GM11168 (cell line): Measurements from ENCODE around the gene GRM4.

Experiments
- in situ Hi-C: fragments of 300-500 bp; cut with MboI; formaldehyde crosslinking; loops from one replicate; pipeline ENCODE4 v1.12.0; 2022; ENCODE audit warnings: low sequenced_read_pairs; ENCODE audit not compliant: unreplicated experiment

Gene GRM4

GRCh38 chr6:34067814-34068213 is 78.1 kb downstream of the GRM4 start:
- in situ Hi-C loops = no loop called here

- in situ Hi-C loops = no loop called here
Measured at GRCh38 chr6:34066772-34067770, 78.8 kb downstream of the GRM4 start.

DNA sequence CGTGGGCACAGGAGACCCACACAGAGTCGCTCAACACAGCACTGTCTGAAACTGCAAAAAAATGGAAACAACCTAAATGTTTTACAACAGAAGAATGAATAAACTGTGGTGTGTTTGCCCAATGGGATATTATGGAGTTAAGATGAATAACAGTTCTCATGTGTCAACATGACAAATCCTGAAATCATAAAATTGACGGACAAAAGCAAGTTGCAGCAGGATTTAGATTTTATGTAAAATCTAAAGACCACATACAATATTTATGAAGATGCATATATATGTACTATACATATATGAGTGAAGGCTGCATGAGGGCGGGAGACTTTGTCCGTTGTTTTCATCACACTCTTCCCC is 79.7 kb downstream of the GRM4 start:
- in situ Hi-C loops = no loop called here

GRCh38 chr6:34065466-34066217 is 80.2 kb downstream of the GRM4 start:
- in situ Hi-C loops = no loop called here

DNA sequence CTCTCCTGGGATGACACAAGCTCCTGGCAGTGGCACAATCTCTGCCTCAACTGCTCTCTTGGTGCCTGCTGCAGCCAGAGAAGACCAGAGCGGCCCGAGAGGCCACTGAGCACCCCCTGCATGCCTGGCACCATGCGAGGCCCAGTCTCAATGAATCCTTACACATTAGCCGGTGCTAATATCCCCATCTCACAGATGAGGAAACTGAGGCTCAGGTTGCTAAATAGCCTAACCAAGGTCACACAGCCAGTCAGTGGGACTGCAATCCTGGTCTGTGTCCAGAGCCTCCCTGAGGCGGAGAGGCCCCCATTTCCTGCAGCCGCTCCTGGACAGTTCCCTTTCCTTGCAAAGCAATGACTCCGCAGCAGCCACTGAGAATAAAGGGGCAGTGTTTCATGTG is 81.2 kb downstream of the GRM4 start:
- in situ Hi-C loops = no loop called here

GRCh38 chr6:34063651-34064050 is 82.2 kb downstream of the GRM4 start:
- in situ Hi-C loops = no loop called here

GRCh38 chr6:34062815-34063214 is 83.1 kb downstream of the GRM4 start:
- in situ Hi-C loops = no loop called here

DNA sequence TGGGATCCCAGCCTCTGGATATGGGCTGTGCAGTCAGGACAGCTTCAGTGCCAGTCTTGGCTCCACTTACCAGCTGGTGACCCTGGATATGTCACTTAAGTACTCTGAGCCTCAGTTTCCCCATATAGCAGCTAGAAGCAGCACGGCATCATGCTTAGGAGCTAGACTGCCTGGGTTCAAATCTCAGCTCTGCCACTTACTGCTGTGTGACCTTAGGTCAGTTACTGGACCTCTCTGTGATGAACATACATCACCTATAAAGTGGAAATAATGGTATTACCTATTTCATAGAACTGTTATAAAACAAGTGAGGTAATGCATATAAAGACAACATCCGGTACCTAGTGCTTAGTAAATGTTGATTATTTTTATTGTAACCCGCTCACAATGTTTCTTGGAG is 83.7 kb downstream of the GRM4 start:
- in situ Hi-C loops = no loop called here

- in situ Hi-C loops = no loop called here
Measured at GRCh38 chr6:34061348-34061747, 84.5 kb downstream of the GRM4 start.

DNA sequence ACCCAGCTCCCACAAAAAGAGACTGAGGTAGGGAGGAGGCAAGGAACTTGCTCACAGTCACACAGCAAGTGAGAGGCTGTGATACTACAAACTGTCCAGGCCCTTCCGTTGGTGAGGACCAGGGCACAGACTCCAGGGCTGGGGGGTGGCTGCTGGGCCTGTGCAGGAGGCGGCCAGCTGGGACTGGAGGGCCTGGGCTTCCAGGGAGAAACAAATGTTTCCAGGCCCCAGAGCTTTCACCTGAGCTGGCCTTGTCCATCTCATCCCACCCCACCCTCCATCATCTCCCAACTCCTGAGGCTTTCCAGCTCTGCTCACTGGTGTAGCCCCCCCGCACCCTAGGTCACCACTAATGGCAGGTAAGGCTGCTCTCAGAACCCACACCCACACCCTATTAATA is 86.0 kb downstream of the GRM4 start:
- in situ Hi-C loops = loop anchor here (10.0 kb wide), 1 partner anchor 95 kb away; no protein-coding TSS in a partner anchor

DNA sequence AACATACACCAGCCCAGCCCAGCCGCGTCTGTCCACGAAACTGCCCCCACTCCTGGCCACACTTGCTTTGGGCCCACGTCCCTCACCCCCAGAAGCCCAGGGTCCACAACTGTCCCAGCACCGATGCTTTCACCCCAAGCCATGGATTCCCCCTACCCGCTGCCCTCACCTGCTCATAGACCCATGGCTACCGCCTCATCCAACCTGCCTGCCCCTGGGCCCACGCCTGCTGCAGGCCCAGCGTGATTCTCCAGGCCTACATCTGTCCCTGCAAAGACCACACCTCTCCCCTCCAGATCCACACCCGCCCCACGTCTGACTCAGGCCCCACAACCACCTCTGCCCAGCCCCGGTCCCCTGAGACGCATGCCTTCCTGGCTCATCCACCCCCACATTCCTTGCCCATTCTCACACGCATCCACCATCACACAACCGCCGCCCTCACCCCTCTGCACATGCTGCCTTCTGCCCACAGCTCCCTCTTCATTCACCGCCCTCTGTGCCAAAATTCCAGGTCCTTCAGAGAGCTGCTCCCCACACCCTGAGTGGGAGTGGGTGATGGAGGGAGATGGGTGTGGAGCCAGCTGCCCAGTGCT is 86.7 kb downstream of the GRM4 start:
- in situ Hi-C loops = loop anchor here (10.0 kb wide), 1 partner anchor 96 kb away; no protein-coding TSS in a partner anchor

DNA sequence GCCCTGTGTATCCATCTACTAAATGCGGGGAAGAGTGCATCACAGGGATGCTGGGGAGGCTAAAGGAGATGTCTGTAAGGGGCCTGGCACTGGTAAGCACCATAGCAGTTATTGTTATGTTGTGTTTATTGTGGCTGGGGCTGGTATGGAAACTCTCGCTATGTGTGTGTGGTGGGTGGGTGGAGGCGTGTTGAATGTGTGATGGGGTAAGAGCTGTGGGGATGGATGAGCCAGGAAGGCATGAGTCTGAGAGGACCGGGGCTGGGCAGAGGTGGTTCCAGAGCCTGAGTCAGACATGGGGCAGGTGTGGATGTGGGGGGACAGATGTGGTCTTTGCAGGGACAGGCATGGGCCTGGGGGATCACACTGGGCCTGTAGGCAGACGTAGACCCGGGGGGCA is 88.1 kb downstream of the GRM4 start:
- in situ Hi-C loops = loop anchor here (10.0 kb wide), 1 partner anchor 97 kb away; no protein-coding TSS in a partner anchor

GRCh38 chr6:34057191-34057590 is 88.7 kb downstream of the GRM4 start:
- in situ Hi-C loops = loop anchor here (10.0 kb wide), 1 partner anchor 98 kb away; no protein-coding TSS in a partner anchor

DNA sequence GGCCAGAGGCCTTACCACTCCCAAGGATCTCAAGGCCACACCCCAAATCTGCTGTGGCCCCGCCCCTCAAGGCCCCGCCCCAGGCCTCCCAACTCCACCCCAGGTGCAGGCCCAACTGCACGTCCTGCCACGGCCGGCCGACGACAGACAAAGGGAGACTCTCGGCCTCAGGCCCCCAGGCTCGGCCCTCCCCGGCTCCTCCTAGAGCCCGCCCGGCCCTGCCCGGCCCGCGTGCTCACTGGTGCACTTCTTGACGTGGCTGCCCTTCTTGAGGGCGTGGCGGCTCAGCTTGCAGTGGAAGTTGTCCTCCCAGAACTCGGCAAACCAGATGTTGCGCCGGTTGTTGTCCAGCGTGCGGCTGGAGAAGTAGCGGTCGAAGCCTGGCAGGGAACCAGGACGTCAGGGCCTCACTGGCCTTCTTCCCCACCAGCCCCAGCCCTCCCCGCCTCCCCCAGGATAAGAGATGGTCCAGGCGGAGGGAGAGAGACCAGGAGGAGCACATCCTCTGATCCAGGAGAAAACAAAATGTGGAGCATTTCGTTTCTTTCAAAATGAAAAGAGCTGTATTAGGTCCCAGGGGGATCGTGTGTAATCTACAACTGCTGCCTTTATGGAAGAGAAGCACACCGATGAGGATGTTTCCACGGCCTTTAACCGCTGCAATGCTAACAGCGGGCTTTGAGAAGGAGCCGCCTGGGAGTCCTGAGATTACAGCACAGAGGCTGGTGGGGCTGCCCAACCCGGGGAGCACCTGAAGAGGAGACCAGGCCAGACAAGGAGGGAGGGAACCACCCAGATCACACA is 89.4 kb downstream of the GRM4 start:
- in situ Hi-C loops = loop anchor here (10.0 kb wide), 1 partner anchor 98 kb away; no protein-coding TSS in a partner anchor

- in situ Hi-C loops = loop anchor here (10.0 kb wide), 1 partner anchor 99 kb away; no protein-coding TSS in a partner anchor
Measured at GRCh38 chr6:34055223-34055933, 90.5 kb downstream of the GRM4 start.

GRCh38 chr6:34053721-34054120 is 92.2 kb downstream of the GRM4 start:
- in situ Hi-C loops = loop anchor here (10.0 kb wide), 1 partner anchor 101 kb away; no protein-coding TSS in a partner anchor

GRCh38 chr6:34052918-34053608 is 92.8 kb downstream of the GRM4 start:
- in situ Hi-C loops = loop anchor here (10.0 kb wide), 1 partner anchor 102 kb away; no protein-coding TSS in a partner anchor

- in situ Hi-C loops = loop anchor here (10.0 kb wide), 1 partner anchor 103 kb away; no protein-coding TSS in a partner anchor
Measured at GRCh38 chr6:34052071-34052825, 93.6 kb downstream of the GRM4 start.
